ENCODE data around the gene FGFR2.

FGFR2 gene

DNA sequence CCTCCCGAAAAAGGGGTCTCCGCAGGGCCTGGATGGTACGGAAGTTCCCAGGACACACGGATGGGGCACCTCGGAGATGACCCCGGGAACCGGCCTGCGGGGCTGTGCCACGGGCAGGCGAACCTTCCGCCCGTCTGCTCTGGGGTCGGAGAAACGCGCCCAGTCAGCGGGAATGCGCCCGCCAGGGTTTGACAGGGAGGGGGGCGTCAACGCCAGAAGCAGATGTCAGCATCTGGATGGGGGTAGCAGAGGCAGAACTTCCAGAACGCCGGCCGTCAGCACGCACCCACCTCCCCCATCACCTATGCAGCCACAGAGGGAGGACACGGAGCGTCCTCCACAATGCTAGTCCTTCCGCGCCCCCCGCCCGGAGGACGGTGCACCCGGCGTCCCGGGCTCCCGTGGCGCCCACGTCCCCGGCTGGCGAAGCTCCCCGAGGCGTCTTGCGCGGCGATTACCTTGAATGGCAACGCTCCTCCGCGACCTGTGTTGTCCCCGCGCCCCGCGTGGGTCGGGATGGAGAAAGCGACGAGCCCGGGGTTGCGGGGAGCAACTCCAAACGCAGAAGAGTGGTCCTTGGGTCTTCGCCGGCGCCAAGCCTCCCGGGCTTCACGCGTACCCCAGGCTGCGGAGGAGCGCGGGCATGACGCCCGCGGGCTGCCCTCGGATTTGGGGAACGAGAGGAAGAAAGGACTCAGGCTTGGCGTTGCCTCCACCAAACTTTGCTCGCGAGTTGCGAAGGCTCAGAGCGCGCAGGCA is 561 bp downstream of the FGFR2 start:
- H3K4me3 ChIP-seq (ENCODE audit: insufficient read depth, low read depth, low read length, poor library complexity, severe bottlenecking): peak overlapping the region; percentile 32

GRCh38 chr10:121596689-121597503 is 1.3 kb downstream of the FGFR2 start:
- no peak overlapping the region for H3K27ac ChIP-seq (ENCODE audit: insufficient read depth, low read length, poor library complexity, severe bottlenecking)
- DNase-seq: no peak
- peaks cover 6% of the 10 kb centered on the region for H3K27me3 ChIP-seq (replicated peaks; ENCODE audit: control insufficient read depth, insufficient read depth, low read length, poor library complexity, severe bottlenecking)
- H3K4me1 ChIP-seq (ENCODE audit: control insufficient read depth, insufficient read depth, low read length, poor library complexity, severe bottlenecking): peaks cover 6% of the 10 kb centered on the region
- H3K4me3 ChIP-seq (ENCODE audit: insufficient read depth, low read depth, low read length, poor library complexity, severe bottlenecking): no peak overlapping the region
- H3K36me3 ChIP-seq (ENCODE audit: control insufficient read depth, insufficient read depth, low read length): no peaks in the 10 kb centered on the region
- H3K9me3 ChIP-seq (ENCODE audit: control insufficient read depth, low read length): no peaks in the 10 kb centered on the region

More for the DNA sequence above, 561 bp downstream of the FGFR2 start:
- Histone ChIP-seq H3K4me1 (ENCODE audit: control insufficient read depth, insufficient read depth, low read length, poor library complexity, severe bottlenecking) (peaks cover 6% of the 10 kb centered on the region), H3K27ac (ENCODE audit: insufficient read depth, low read length, poor library complexity, severe bottlenecking) (no peak overlapping the region), H3K36me3 (ENCODE audit: control insufficient read depth, insufficient read depth, low read length) (no peaks in the 10 kb centered on the region), H3K9me3 (ENCODE audit: control insufficient read depth, low read length) (no peaks in the 10 kb centered on the region), H3K27me3 (replicated peaks; ENCODE audit: control insufficient read depth, insufficient read depth, low read length, poor library complexity, severe bottlenecking) (peaks cover 6% of the 10 kb centered on the region)
- DNase-seq: no peak

DNA sequence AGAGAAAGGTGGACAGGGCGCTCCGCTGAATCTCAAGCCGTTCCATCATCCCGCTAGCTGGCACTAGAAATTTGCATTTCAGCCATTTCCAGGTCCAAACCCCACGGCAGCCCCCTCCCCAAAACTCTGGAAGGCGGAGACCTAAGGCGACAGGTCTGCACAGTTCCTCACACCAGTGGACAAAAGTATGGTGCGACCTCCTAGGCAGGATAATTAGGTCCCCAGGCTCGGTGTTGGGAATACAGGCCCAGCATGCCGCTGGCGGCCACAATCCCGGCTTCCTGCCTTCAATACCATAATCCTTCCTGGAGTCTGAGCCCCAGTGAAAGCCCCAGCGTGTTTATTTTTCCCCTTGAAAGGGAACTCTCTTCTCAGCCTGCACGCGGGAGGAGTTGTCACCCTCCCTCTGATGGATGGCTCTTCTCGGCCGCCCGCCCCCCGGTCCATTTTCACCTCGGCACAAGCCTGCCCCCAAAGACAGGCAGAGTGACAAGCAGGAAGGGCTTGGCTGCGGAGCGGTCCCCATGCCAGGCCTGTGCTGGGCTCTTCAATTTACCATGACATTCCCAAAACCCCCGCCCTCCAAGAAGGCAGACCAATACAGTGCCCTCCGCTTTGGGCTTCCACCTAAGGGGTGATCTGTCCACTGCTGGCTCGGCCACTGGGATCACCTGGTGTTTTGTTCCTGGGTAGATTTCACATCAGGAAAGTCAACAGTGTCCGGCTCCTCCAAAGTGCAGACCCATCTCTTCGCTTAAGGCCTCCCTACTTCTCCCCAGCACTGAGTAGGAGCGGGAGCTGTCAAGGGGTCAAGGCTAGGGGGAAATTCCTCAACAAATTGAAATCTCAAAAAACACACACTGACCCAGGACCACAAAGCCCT is 2.2 kb downstream of the FGFR2 start:
- no peaks in the 10 kb centered on the region for H3K36me3 ChIP-seq (ENCODE audit: control insufficient read depth, insufficient read depth, low read length)
- no peak for DNase-seq
- H3K4me1 ChIP-seq (ENCODE audit: control insufficient read depth, insufficient read depth, low read length, poor library complexity, severe bottlenecking): peaks cover 6% of the 10 kb centered on the region
- H3K4me3 ChIP-seq (ENCODE audit: insufficient read depth, low read depth, low read length, poor library complexity, severe bottlenecking): no peak overlapping the region
- H3K27me3 ChIP-seq (replicated peaks; ENCODE audit: control insufficient read depth, insufficient read depth, low read length, poor library complexity, severe bottlenecking): peaks cover 6% of the 10 kb centered on the region
- no peak overlapping the region for H3K27ac ChIP-seq (ENCODE audit: insufficient read depth, low read length, poor library complexity, severe bottlenecking)
- no peaks in the 10 kb centered on the region for H3K9me3 ChIP-seq (ENCODE audit: control insufficient read depth, low read length)

- Histone ChIP-seq H3K4me3 (ENCODE audit: insufficient read depth, low read depth, low read length, poor library complexity, severe bottlenecking) (no peak overlapping the region), H3K36me3 (ENCODE audit: control insufficient read depth, insufficient read depth, low read length) (no peaks in the 10 kb centered on the region), H3K4me1 (ENCODE audit: control insufficient read depth, insufficient read depth, low read length, poor library complexity, severe bottlenecking) (peaks cover 6% of the 10 kb centered on the region), H3K27ac (ENCODE audit: insufficient read depth, low read length, poor library complexity, severe bottlenecking) (no peak overlapping the region), H3K27me3 (replicated peaks; ENCODE audit: control insufficient read depth, insufficient read depth, low read length, poor library complexity, severe bottlenecking) (peaks cover 6% of the 10 kb centered on the region), H3K9me3 (ENCODE audit: control insufficient read depth, low read length) (no peaks in the 10 kb centered on the region)
- no peak for DNase-seq
Observed at GRCh38 chr10:121595351-121595805, 2.9 kb downstream of the FGFR2 start.

DNA sequence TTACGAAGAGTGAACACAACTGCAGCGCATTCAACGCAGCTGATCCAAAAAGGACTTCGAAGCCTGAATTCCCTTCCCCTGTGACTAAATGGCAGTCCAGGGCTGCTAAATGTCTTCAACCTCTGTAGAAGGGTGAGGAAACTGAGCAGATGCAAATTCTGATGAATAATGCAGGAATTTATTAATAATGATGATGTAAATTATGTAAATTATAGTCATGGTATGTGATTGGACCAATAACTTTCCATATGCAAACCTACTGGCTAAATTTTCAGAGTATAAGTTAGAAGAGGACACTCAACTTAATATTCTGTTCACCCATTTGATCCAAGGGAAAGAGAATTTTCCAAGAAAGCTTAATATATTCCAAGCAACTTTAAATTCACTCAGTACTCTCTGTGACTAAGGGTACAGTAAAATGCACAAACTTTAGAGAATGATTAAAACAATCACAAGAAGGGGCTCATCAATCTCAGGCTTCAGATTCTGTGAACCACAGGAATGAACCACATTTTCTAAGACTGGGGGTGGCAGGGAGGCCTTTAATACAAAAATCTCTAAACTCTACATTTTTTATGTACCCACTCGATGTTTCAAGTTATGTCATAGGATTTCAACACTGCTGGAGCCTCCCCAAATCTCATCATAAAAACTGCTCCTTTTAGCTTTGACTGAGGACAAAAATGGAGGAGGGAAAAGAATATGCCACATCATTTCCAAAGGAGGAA is 3.5 kb downstream of the FGFR2 start:
- H3K27me3 ChIP-seq (replicated peaks; ENCODE audit: control insufficient read depth, insufficient read depth, low read length, poor library complexity, severe bottlenecking): peaks cover 6% of the 10 kb centered on the region
- peaks cover 6% of the 10 kb centered on the region for H3K4me1 ChIP-seq (ENCODE audit: control insufficient read depth, insufficient read depth, low read length, poor library complexity, severe bottlenecking)
- no peak overlapping the region for H3K4me3 ChIP-seq (ENCODE audit: insufficient read depth, low read depth, low read length, poor library complexity, severe bottlenecking)
- no peaks in the 10 kb centered on the region for H3K36me3 ChIP-seq (ENCODE audit: control insufficient read depth, insufficient read depth, low read length)
- no peak for DNase-seq
- H3K9me3 ChIP-seq (ENCODE audit: control insufficient read depth, low read length): no peaks in the 10 kb centered on the region
- H3K27ac ChIP-seq (ENCODE audit: insufficient read depth, low read length, poor library complexity, severe bottlenecking): no peak overlapping the region

- no peaks in the 10 kb centered on the region for H3K9me3 ChIP-seq (ENCODE audit: control insufficient read depth, low read length)
- H3K4me1 ChIP-seq (ENCODE audit: control insufficient read depth, insufficient read depth, low read length, poor library complexity, severe bottlenecking): peaks cover 6% of the 10 kb centered on the region
- H3K36me3 ChIP-seq (ENCODE audit: control insufficient read depth, insufficient read depth, low read length): no peaks in the 10 kb centered on the region
- H3K4me3 ChIP-seq (ENCODE audit: insufficient read depth, low read depth, low read length, poor library complexity, severe bottlenecking): no peak overlapping the region
- DNase-seq: no peak
- peaks cover 6% of the 10 kb centered on the region for H3K27me3 ChIP-seq (replicated peaks; ENCODE audit: control insufficient read depth, insufficient read depth, low read length, poor library complexity, severe bottlenecking)
- no peak overlapping the region for H3K27ac ChIP-seq (ENCODE audit: insufficient read depth, low read length, poor library complexity, severe bottlenecking)
Observed at GRCh38 chr10:121594076-121594475, 4.2 kb downstream of the FGFR2 start.

GRCh38 chr10:121593281-121594075 is 4.8 kb downstream of the FGFR2 start:
- Histone ChIP-seq H3K27me3 (replicated peaks; ENCODE audit: control insufficient read depth, insufficient read depth, low read length, poor library complexity, severe bottlenecking) (peaks cover 6% of the 10 kb centered on the region), H3K4me1 (ENCODE audit: control insufficient read depth, insufficient read depth, low read length, poor library complexity, severe bottlenecking) (peaks cover 6% of the 10 kb centered on the region), H3K9me3 (ENCODE audit: control insufficient read depth, low read length) (no peaks in the 10 kb centered on the region), H3K4me3 (ENCODE audit: insufficient read depth, low read depth, low read length, poor library complexity, severe bottlenecking) (no peak overlapping the region), H3K36me3 (ENCODE audit: control insufficient read depth, insufficient read depth, low read length) (no peaks in the 10 kb centered on the region), H3K27ac (ENCODE audit: insufficient read depth, low read length, poor library complexity, severe bottlenecking) (no peak overlapping the region)
- no peak for DNase-seq

DNA sequence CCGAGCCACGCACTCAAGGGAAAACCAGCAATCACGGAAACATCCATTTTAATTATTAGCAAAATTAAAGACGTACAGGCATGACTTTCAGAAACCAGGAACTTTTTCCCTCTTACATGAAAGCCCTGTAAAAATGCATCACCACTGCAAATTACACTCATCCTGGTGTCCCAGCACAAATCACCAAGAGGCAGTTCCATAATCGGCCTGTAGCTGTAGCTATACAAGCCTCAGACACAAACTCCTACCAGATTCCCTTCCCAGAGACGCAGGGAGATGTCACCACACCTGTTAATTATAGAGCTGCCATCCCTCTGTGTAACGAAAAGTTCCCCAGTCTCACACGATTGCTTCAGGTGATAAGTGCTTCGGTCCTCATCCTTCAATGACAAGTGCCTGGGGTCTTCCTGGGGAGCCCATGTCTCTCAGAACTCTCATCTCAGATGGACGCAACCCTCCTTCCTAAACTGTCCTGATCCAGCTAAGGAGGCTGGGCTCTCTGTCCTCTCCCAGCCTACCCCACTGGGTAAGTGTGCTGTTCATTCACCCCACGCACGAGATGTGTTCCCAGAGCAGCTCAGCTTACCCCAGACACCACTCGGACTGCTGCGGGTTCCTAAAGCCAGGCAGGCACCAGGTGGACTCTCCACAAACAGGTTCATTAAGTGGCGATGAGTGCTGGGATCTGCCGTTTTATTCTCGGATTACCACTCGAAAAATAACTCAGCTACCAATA is 5.9 kb downstream of the FGFR2 start:
- no peaks in the 10 kb centered on the region for H3K36me3 ChIP-seq (ENCODE audit: control insufficient read depth, insufficient read depth, low read length)
- H3K27ac ChIP-seq (ENCODE audit: insufficient read depth, low read length, poor library complexity, severe bottlenecking): no peak overlapping the region
- H3K4me3 ChIP-seq (ENCODE audit: insufficient read depth, low read depth, low read length, poor library complexity, severe bottlenecking): no peak overlapping the region
- H3K27me3 ChIP-seq (replicated peaks; ENCODE audit: control insufficient read depth, insufficient read depth, low read length, poor library complexity, severe bottlenecking): peaks cover 4% of the 10 kb centered on the region
- H3K9me3 ChIP-seq (ENCODE audit: control insufficient read depth, low read length): no peaks in the 10 kb centered on the region
- no peak for DNase-seq
- H3K4me1 ChIP-seq (ENCODE audit: control insufficient read depth, insufficient read depth, low read length, poor library complexity, severe bottlenecking): peaks cover 4% of the 10 kb centered on the region

Measured in effector memory CD4-positive, alpha-beta T cell (primary cell).